ENCODE measurements around the gene EFCAB14.
"Not testable (repeated sequence)": the region's sequence is repeated elsewhere in the genome, so short reads cannot be mapped to it uniquely, and the experiment has no call there.

EFCAB14 gene

GRCh38 chr1:46684670-46685069 lies 34.2 kb downstream of the EFCAB14 start:
- DNase-seq (ENCODE audit: low read depth), result no peak

- DNase-seq (ENCODE audit: low read depth), result no peak
Observed at GRCh38 chr1:46682064-46682463, 36.9 kb downstream of the EFCAB14 start.

- DNase-seq (ENCODE audit: low read depth), result no peak
Observed at GRCh38 chr1:46681333-46682034, 37.4 kb downstream of the EFCAB14 start.

- no peak for DNase-seq (ENCODE audit: low read depth)
Observed at GRCh38 chr1:46679789-46680573, 38.9 kb downstream of the EFCAB14 start.

- DNase-seq (ENCODE audit: low read depth), result no peak
Observed at GRCh38 chr1:46677339-46677738, 41.6 kb downstream of the EFCAB14 start.

- DNase-seq (ENCODE audit: low read depth), result no peak
Observed at GRCh38 chr1:46676531-46676930, 42.4 kb downstream of the EFCAB14 start.

GRCh38 chr1:46675549-46676314 lies 43.2 kb downstream of the EFCAB14 start:
- no peak for DNase-seq (ENCODE audit: low read depth)

GRCh38 chr1:46673749-46674182 lies 45.1 kb downstream of the EFCAB14 start:
- DNase-seq (ENCODE audit: low read depth), result peak; percentile 39

GRCh38 chr1:46672696-46673095 lies 46.2 kb downstream of the EFCAB14 start:
- no peak for DNase-seq (ENCODE audit: low read depth)

- no peak for DNase-seq (ENCODE audit: low read depth)
Observed at GRCh38 chr1:46671554-46671953, 47.4 kb downstream of the EFCAB14 start, which contains the start of gene TEX38. Gene TEX38 (plus strand): TSS chr1:46671854. CDS start chr1:46671935, 81 bp downstream.

- no peak for DNase-seq (ENCODE audit: low read depth)
Observed at GRCh38 chr1:46670134-46670533, 48.8 kb downstream of the EFCAB14 start.

GRCh38 chr1:46667782-46668760 lies 50.8 kb downstream of the EFCAB14 start, which contains the start of gene ATPAF1:
Gene ATPAF1 (minus strand): TSS chr1:46668364. CDS start chr1:46668322, 42 bp downstream.
- DNase-seq (ENCODE audit: low read depth), result peak; percentile 70

- DNase-seq (ENCODE audit: low read depth), result no peak
Observed at GRCh38 chr1:46665983-46666382, 52.9 kb downstream of the EFCAB14 start.

- DNase-seq (ENCODE audit: low read depth), result not testable (repeated sequence)
Observed at GRCh38 chr1:46662919-46663318, 56.0 kb downstream of the EFCAB14 start.

- DNase-seq (ENCODE audit: low read depth), result not testable (repeated sequence)
Observed at GRCh38 chr1:46660116-46660515, 58.8 kb downstream of the EFCAB14 start.

- no peak for DNase-seq (ENCODE audit: low read depth)
Observed at GRCh38 chr1:46659307-46659870, 59.5 kb downstream of the EFCAB14 start.

- no peak for DNase-seq (ENCODE audit: low read depth)
Observed at GRCh38 chr1:46657775-46658174, 61.1 kb downstream of the EFCAB14 start.

- DNase-seq (ENCODE audit: low read depth), result no peak
Observed at GRCh38 chr1:46656643-46657042, 62.3 kb downstream of the EFCAB14 start.

- DNase-seq (ENCODE audit: low read depth), result no peak
Observed at GRCh38 chr1:46655848-46656247, 63.1 kb downstream of the EFCAB14 start.

- DNase-seq (ENCODE audit: low read depth), result not testable (repeated sequence)
Observed at GRCh38 chr1:46654698-46655097, 64.2 kb downstream of the EFCAB14 start.

GRCh38 chr1:46654012-46654411 lies 64.9 kb downstream of the EFCAB14 start:
- no peak for DNase-seq (ENCODE audit: low read depth)

Measured in amniotic epithelial cell (primary cell).